Calu3 (cell line): ENCODE data around the gene SMIM8. TPM values are rescaled to one million over a fixed set of nuclear protein-coding genes. Genes with fewer than 3 reads are reported as not detected.
"Not testable (repeated sequence)": the region's sequence is repeated elsewhere in the genome, so short reads cannot be mapped to it uniquely, and the experiment has no call there.

Experiments
- BruUV-seq: library from RNA; stranded (reverse); fragments of 400-500 nt; replicated peaks from 2 replicates; lab custom pipeline; 2021; lab: Mats Ljungman, UMichigan
- CTCF ChIA-PET: fragments of 300-600 bp; sonication (Branson Sonifier 250); formaldehyde crosslinking; loops from one replicate; lab custom pipeline; 2022; ENCODE audit warnings: antibody characterized with exemption; lab: Charles Lee
- DNase-seq: peaks from one replicate; pipeline ENCODE4 v3.0.0; 2022
- H3K27ac Mint-ChIP-seq: one replicate; pipeline ENCODE4 v1.8.0; 2022; ENCODE audit warnings: mixed read lengths; ENCODE audit not compliant: unreplicated experiment
- H3K27me3 Mint-ChIP-seq: one replicate; pipeline ENCODE4 v1.8.0; 2022; ENCODE audit warnings: mixed read lengths; ENCODE audit not compliant: unreplicated experiment
- H3K36me3 Mint-ChIP-seq: one replicate; pipeline ENCODE4 v1.8.0; 2022; ENCODE audit warnings: mild to moderate bottlenecking, moderate library complexity, mixed read lengths; ENCODE audit not compliant: insufficient read depth, unreplicated experiment
- H3K4me1 Mint-ChIP-seq: one replicate; pipeline ENCODE4 v1.8.0; 2022; ENCODE audit warnings: mild to moderate bottlenecking, low read depth, mixed read lengths; ENCODE audit not compliant: unreplicated experiment
- H3K4me3 Mint-ChIP-seq: one replicate; pipeline ENCODE4 v1.8.0; 2022; ENCODE audit warnings: mild to moderate bottlenecking, low read depth, moderate library complexity, mixed read lengths; ENCODE audit not compliant: unreplicated experiment
- H3K9me3 Mint-ChIP-seq: one replicate; pipeline ENCODE4 v1.8.0; 2022; ENCODE audit warnings: low read depth, mixed read lengths; ENCODE audit not compliant: unreplicated experiment
- CTCF ChIP-seq: fragments of 200-600 bp; IDR thresholded peaks from one replicate; pipeline ENCODE4 v1.8.0; 2022; ENCODE audit warnings: antibody characterized with exemption; ENCODE audit not compliant: unreplicated experiment
- intact Hi-C: fragments of 100-400 bp; cut with micrococcal nuclease; formaldehyde crosslinking; loops from one replicate; pipeline ENCODE4 v1.10.0; 2022; ENCODE audit not compliant: unreplicated experiment
- total RNA-seq: library from RNA; stranded (reverse); gene quantifications from 2 replicates; pipeline ENCODE4 v1.2.3, GENCODE V29; 2022

Gene SMIM8
- total RNA-seq, 1 experiment from 2014 or later: 15.1 TPM

DNA sequence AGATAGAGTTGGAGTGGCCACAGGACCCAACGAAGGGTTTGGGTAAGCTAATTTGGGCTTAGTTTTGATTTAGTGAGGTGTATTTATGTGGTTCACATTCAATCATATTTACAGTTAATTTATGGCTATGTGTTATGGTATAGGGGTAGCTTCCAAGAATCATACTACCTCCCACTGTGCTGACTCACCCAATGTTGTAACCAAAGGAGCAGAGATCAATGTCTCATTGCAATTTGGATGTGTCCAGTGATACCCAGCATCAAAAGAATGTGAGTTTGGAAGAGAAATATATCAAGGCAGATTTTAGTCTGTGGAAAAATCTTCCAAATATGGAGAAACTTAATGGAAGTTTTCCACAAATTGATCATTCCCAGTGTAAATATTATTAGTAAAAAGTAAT, 25.3 kb upstream of the SMIM8 start:
- no peak for DNase-seq
- H3K27me3 Mint-ChIP-seq: peaks cover 37% of the 10 kb centered on the region
- no TSS peak for BruUV-seq
- intact Hi-C loops: no loop called here
- H3K4me3 Mint-ChIP-seq: no peak overlapping the region
- no peak for TF ChIP-seq CTCF
- H3K4me1 Mint-ChIP-seq: no peaks in the 10 kb centered on the region
- CTCF ChIA-PET: no interaction called here
- no peaks in the 10 kb centered on the region for H3K36me3 Mint-ChIP-seq
- no peaks in the 10 kb centered on the region for H3K9me3 Mint-ChIP-seq
- no peak overlapping the region for H3K27ac Mint-ChIP-seq

DNA sequence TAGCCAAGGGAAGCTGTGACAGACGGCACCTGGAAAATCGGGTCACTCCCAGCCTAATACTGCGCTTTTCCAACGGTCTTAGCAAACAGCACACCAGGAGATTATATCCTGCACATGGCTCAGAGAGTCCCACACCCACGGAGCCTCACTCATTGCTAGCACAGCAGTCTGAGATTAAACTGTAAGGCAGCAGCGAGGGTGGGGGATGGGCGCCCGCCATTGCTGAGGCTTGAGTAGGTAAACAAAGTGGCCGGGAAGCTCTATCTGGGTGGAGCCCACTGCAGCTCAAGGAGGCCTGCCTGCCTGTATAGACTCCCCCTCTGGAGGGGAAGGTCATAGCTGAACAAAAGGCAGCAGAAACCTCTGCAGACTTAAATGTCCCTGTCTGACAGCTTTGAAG, 21.1 kb upstream of the SMIM8 start:
- intact Hi-C loops, H3K36me3 Mint-ChIP-seq, H3K4me3 Mint-ChIP-seq, H3K27ac Mint-ChIP-seq, CTCF ChIA-PET, BruUV-seq, H3K9me3 Mint-ChIP-seq, H3K4me1 Mint-ChIP-seq, DNase-seq: not testable (repeated sequence)
- H3K27me3 Mint-ChIP-seq: peaks cover 53% of the 10 kb centered on the region

- Mint-ChIP-seq H3K4me1 (no peaks in the 10 kb centered on the region), H3K9me3 (no peaks in the 10 kb centered on the region), H3K4me3 (no peak overlapping the region), H3K27ac (no peak overlapping the region), H3K36me3 (no peaks in the 10 kb centered on the region), H3K27me3 (peaks cover 33% of the 10 kb centered on the region)
- no peak for TF ChIP-seq CTCF
- intact Hi-C loops: no loop called here
- CTCF ChIA-PET: interaction anchor here (0.6 kb wide), 1 partner anchor 336 kb away, joined by 3 read pairs; no protein-coding TSS in a partner anchor
- DNase-seq: no peak
- no TSS peak for BruUV-seq
Observed at GRCh38 chr6:87308970-87309369, 13.4 kb upstream of the SMIM8 start.

- no peak overlapping the region for H3K4me3 Mint-ChIP-seq
- intact Hi-C loops: no loop called here
- DNase-seq: no peak
- CTCF ChIA-PET: no interaction called here
- no peak overlapping the region for H3K27ac Mint-ChIP-seq
- no peaks in the 10 kb centered on the region for H3K36me3 Mint-ChIP-seq
- BruUV-seq: no TSS peak
- TF ChIP-seq CTCF: no peak
- H3K9me3 Mint-ChIP-seq: no peaks in the 10 kb centered on the region
- H3K4me1 Mint-ChIP-seq: no peaks in the 10 kb centered on the region
- peaks cover 65% of the 10 kb centered on the region for H3K27me3 Mint-ChIP-seq
Observed at GRCh38 chr6:87312860-87313259, 9.5 kb upstream of the SMIM8 start.

DNA sequence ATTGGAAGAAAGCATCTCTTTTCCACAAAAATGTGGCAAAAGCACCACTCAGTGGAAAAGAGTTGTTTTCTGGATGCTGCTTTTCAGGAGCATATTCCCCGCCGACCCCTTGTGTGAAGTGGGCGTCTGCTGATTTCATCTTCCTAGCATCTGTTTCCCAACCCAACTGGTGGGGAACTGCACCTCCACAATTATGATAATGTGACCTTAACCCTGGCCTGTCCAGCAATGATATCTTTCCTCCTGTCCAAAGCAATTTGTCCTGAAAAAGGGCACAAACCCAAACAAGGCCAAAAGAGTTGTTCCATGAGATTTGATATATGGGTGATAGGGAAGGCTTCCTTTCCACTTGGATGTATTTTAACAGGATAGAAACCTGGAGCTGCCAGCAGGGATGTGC, 7.3 kb upstream of the SMIM8 start:
- DNase-seq: no peak
- CTCF ChIA-PET: interaction anchor here (0.8 kb wide), 1 partner anchor 39 kb away, joined by 4 read pairs; no protein-coding TSS in a partner anchor
- Mint-ChIP-seq H3K4me1 (no peaks in the 10 kb centered on the region), H3K9me3 (no peaks in the 10 kb centered on the region), H3K27me3 (peaks cover 65% of the 10 kb centered on the region), H3K4me3 (no peak overlapping the region), H3K36me3 (no peaks in the 10 kb centered on the region), H3K27ac (no peak overlapping the region)
- intact Hi-C loops: no loop called here
- BruUV-seq: no TSS peak
- no peak for TF ChIP-seq CTCF
